ENCODE data around the gene INPP5B.

The INPP5B gene

GRCh38 chr1:37853157-37853556 is 93.7 kb downstream of the INPP5B start:
- H3K9me3 Mint-ChIP-seq: no peaks in the 10 kb centered on the region
- no peak overlapping the region for H3K4me3 Mint-ChIP-seq

DNA sequence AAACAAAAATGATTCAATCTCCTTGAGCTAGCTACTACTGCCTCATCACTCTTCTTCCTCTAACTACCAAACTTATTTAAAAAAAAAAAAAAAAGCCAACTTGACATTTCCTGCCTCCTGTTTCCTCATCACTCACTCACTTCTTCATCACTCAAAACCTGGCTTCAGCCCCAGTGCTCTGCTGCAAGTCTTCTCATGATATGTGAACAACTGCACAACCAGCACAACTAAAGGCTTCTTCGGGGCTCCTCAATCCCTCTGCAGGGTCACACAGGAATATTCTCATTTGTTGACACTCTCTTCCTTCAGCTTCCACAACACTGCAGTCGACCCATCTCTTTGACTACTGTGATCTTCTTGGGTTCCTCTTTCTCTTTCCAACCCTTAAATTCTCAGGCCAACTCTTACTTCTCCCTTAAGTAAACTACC is 95.1 kb downstream of the INPP5B start:
- no peak overlapping the region for H3K4me3 Mint-ChIP-seq
- TF ChIP-seq, protein P1, sequence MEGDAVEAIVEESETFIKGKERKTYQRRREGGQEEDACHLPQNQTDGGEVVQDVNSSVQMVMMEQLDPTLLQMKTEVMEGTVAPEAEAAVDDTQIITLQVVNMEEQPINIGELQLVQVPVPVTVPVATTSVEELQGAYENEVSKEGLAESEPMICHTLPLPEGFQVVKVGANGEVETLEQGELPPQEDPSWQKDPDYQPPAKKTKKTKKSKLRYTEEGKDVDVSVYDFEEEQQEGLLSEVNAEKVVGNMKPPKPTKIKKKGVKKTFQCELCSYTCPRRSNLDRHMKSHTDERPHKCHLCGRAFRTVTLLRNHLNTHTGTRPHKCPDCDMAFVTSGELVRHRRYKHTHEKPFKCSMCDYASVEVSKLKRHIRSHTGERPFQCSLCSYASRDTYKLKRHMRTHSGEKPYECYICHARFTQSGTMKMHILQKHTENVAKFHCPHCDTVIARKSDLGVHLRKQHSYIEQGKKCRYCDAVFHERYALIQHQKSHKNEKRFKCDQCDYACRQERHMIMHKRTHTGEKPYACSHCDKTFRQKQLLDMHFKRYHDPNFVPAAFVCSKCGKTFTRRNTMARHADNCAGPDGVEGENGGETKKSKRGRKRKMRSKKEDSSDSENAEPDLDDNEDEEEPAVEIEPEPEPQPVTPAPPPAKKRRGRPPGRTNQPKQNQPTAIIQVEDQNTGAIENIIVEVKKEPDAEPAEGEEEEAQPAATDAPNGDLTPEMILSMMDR (IDR thresholded peaks at IDR 0.05; ENCODE audit: unreplicated experiment in 3 of 3): no peak
- peaks cover 23% of the 10 kb centered on the region for H3K36me3 Mint-ChIP-seq (ENCODE audit: low read depth)
- no peaks in the 10 kb centered on the region for H3K9me3 Mint-ChIP-seq
- no peak overlapping the region for H3K27ac Mint-ChIP-seq
- H3K4me1 Mint-ChIP-seq: peaks cover 5% of the 10 kb centered on the region
- H3K27me3 Mint-ChIP-seq (ENCODE audit: low read depth): no peaks in the 10 kb centered on the region

More at GRCh38 chr1:37853157-37853556, 93.7 kb downstream of the INPP5B start:
- TF ChIP-seq, protein P1 (IDR thresholded peaks at IDR 0.05; ENCODE audit: unreplicated experiment in 3 of 3): no peak
- Mint-ChIP-seq H3K27me3 (ENCODE audit: low read depth) (no peaks in the 10 kb centered on the region), H3K4me1 (peaks cover 14% of the 10 kb centered on the region), H3K36me3 (ENCODE audit: low read depth) (peaks cover 31% of the 10 kb centered on the region), H3K27ac (no peak overlapping the region)

GRCh38 chr1:37851262-37851661 is 95.6 kb downstream of the INPP5B start:
- Mint-ChIP-seq H3K27me3 (ENCODE audit: low read depth) (no peaks in the 10 kb centered on the region), H3K27ac (no peak overlapping the region), H3K4me3 (no peak overlapping the region), H3K36me3 (ENCODE audit: low read depth) (peaks cover 20% of the 10 kb centered on the region), H3K4me1 (peaks cover 5% of the 10 kb centered on the region), H3K9me3 (no peaks in the 10 kb centered on the region)
- TF ChIP-seq, protein P1 (IDR thresholded peaks at IDR 0.05; ENCODE audit: unreplicated experiment in 3 of 3): no peak

- Mint-ChIP-seq H3K9me3 (no peaks in the 10 kb centered on the region), H3K36me3 (ENCODE audit: low read depth) (peaks cover 20% of the 10 kb centered on the region), H3K4me1 (peaks cover 5% of the 10 kb centered on the region), H3K4me3 (no peak overlapping the region), H3K27ac (no peak overlapping the region), H3K27me3 (ENCODE audit: low read depth) (no peaks in the 10 kb centered on the region)
- TF ChIP-seq, protein P1 (IDR thresholded peaks at IDR 0.05; ENCODE audit: unreplicated experiment in 3 of 3): no peak
Measured at GRCh38 chr1:37850352-37850955, 96.4 kb downstream of the INPP5B start.

DNA sequence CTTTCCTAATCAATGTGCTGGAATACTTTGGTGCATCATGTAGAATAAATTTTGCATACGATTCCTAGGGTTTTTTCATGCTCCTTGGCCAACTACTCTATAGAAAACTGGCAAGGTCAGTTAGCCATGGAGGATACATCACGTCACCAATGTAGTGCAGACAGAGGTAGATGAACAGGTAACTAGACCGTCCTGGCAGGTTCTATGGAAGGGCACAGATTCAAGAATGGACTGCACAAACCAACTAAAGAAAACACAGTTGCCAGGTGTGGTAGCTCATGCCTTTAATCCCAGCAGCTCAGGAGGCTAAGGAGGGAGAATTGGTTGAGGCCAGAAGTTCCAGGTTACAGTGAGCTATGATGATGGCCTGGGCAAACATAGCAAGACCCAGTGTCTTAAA is 97.4 kb downstream of the INPP5B start:
- Mint-ChIP-seq H3K36me3 (ENCODE audit: low read depth) (peaks cover 13% of the 10 kb centered on the region), H3K4me1 (no peaks in the 10 kb centered on the region), H3K9me3 (no peaks in the 10 kb centered on the region), H3K27ac (no peak overlapping the region), H3K27me3 (ENCODE audit: low read depth) (no peaks in the 10 kb centered on the region), H3K4me3 (no peak overlapping the region)
- TF ChIP-seq, protein P1 (IDR thresholded peaks at IDR 0.05; ENCODE audit: unreplicated experiment in 3 of 3): no peak

DNA sequence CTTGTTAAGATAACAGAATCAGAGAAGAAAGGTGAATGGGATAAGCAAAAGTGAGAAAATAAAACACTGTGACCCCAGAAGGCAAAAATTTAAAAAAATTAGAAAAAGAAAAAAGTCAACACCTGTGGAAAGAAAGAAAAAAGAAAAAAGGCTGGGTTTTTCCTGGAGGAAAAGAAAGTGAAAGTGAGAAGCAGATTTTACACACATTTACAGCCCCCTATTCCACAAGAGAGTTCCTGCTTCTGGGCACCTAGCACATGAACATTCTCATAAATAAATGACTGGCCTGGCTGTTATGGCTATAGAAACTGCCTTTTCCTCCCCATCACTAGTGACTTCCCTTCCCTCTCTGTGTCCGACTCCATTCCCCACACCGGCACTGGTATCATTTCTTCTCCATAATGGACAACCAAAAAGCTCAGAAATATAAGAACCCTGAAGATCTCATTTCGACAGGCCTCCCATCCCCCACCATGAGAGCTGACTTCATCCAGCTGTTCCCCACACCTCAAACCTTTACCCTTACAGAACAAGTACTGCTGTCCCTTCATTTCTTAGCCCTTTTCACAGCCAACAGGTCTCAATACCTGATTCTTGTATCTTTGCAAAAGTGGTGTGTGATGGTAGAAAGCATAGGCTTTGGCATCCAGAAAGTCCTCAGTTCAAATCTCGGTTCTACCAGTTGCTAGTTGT is 100.1 kb downstream of the INPP5B start:
- H3K4me3 Mint-ChIP-seq: no peak overlapping the region

More for the DNA sequence above, 100.1 kb downstream of the INPP5B start:
- no peaks in the 10 kb centered on the region for H3K4me1 Mint-ChIP-seq
- TF ChIP-seq, protein P1 (IDR thresholded peaks at IDR 0.05; ENCODE audit: unreplicated experiment in 3 of 3): no peak
- H3K36me3 Mint-ChIP-seq (ENCODE audit: low read depth): no peaks in the 10 kb centered on the region
- H3K27me3 Mint-ChIP-seq (ENCODE audit: low read depth): no peaks in the 10 kb centered on the region
- H3K27ac Mint-ChIP-seq: no peak overlapping the region
- H3K9me3 Mint-ChIP-seq: no peaks in the 10 kb centered on the region
